ENCODE results near the gene PPP1R13B. TPM values are rescaled to one million over a fixed set of nuclear protein-coding genes. Genes with fewer than 3 reads are reported as not detected.
"Not testable (repeated sequence)": the region's sequence is repeated elsewhere in the genome, so short reads cannot be mapped to it uniquely, and the experiment has no call there.

PPP1R13B gene
- total RNA-seq, 1 experiment from 2014 or later = 5.6 TPM

DNA sequence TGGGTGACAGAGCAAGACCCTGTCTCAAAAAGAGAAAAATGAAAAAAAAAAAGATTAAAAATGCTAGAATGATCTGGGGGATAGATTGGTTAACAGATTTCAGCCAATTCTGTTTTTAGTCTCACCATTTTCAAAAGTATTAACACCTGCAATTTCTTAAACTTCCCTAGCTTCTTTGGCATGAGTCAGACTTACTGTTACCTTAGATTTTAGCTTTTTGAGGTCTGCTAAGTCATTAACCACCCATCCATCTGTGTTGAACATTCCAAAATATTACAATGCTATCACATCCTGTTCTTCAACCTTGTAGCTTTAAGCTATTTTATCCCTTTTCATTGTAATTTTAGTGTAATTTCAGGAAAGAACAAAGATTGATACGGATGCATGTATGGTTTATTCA is 59.3 kb downstream of the PPP1R13B start:
- Histone ChIP-seq H3K27me3 (no peaks in the 10 kb centered on the region), H3K9me3 (no peaks in the 10 kb centered on the region), H3K4me3 (no peak overlapping the region), H3K36me3 (no peaks in the 10 kb centered on the region)
- no peak for DNase-seq

DNA sequence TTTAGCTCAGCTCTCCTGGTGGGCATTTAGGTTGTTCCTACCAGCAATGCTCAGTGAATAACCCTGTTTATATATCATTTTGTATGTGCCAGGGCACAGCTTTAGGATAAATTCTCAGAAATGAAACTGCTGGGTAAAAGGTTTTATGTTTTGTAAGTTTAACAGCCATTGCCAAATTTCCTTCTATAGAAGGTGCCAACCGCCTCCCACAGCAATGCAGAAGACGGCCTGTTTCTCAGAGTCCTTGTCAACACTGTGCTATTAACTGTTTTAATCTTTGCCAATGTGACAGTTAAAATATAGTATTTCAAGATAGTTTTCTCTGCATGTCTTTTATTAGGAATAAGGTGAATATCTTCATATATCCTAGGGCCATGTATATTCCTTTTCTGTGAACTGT is 65.0 kb downstream of the PPP1R13B start:
- Histone ChIP-seq H3K27me3 (no peaks in the 10 kb centered on the region), H3K36me3 (no peaks in the 10 kb centered on the region), H3K4me3 (no peak overlapping the region), H3K9me3 (no peaks in the 10 kb centered on the region)
- DNase-seq = no peak

DNA sequence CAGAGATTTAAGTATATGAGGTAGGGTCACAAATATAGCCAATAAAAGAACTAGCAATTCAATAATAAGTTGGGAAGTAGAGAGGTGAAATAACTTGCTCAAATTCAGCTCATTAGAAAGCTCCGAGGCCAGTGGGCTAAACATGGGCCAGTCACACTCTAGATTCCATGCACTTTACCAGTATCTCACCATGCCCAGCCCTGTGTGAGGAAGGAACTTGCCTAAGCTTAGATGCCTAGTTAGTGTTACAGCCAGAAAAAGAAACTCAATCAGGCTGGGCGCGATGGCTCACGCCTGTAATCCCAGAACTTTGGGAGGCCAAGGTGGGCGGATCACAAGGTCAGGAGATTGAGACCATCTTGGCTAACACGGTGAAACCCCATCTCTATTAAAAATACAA is 71.1 kb downstream of the PPP1R13B start:
- not testable (repeated sequence) for H3K9me3 ChIP-seq, H3K27me3 ChIP-seq, DNase-seq, H3K4me3 ChIP-seq, H3K36me3 ChIP-seq

DNA sequence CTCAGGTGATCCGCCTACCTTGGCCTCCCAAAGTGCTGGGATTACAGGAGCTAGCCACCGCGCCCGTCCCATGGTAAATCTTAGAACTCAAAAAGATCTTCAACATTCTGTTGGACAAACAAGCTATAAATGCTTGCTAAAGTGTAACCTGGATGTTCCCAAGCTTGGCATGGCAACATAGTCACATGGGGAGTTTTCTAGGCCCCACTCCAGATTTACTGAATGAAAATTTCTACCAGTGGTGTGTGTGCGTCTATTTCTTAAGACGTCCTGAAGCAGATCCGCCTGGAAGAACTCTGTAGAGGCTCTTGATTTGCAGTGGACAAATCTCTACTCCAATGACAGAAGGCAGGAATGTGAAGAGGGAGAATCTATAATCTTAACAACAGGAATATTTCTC is 71.9 kb downstream of the PPP1R13B start:
- no peak for DNase-seq
- no peaks in the 10 kb centered on the region for H3K27me3 ChIP-seq

DNA sequence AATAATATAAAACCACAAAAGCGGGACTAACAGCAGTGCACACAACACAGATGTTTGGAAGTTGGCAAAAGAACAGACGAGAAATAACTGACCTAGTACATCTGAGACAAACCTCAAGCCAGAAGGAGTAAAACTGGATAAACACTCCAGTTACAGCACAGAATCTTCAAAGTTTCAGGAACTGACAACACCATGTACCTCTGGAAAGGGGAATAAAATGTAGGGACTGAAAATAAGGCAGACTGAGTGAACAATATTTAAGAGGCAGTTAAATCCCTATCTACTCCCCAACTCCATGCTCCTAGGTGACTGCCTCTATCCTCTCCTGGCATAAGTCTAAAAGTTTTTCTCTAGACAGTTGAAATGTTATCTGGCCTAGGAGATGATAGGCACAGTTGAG is 73.9 kb downstream of the PPP1R13B start:
- Histone ChIP-seq H3K27me3 (no peaks in the 10 kb centered on the region), H3K9me3 (no peaks in the 10 kb centered on the region), H3K4me3 (no peak overlapping the region), H3K36me3 (no peaks in the 10 kb centered on the region)
- no peak for DNase-seq

More for the DNA sequence above, 71.9 kb downstream of the PPP1R13B start:
- Histone ChIP-seq H3K36me3 (no peaks in the 10 kb centered on the region), H3K9me3 (no peaks in the 10 kb centered on the region), H3K4me3 (no peak overlapping the region)

DNA sequence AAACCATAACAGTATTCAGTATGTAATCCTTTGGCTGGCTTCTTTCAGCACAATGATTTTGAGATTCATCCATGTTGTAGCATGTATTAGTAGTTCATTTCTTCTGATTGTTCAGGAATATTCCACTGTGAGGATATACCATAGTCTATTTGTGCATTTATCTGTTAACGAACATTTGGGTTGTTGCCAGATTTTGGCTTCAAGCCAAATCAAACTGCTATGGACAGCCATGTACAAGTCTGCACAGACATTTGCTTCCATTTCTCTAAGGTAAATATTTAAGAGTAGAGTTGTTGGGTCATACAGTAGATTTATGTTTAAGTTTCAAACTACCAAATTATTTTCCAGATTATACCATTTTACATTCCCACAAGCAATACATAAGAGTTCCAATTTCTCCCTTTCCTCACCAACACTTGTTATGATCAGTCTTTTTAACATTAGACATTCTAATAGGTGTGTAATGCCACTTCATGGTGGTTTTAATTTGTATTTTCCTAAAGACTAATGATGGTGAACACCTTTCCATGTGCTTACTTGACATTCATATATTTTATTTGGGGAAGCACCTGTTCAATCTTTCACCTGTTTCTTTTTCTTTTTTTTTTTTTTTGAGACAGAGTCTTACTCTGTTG is 75.2 kb downstream of the PPP1R13B start:
- Histone ChIP-seq H3K27me3 (no peaks in the 10 kb centered on the region), H3K4me3 (no peak overlapping the region), H3K36me3 (no peaks in the 10 kb centered on the region), H3K9me3 (no peaks in the 10 kb centered on the region)
- no peak for DNase-seq

DNA sequence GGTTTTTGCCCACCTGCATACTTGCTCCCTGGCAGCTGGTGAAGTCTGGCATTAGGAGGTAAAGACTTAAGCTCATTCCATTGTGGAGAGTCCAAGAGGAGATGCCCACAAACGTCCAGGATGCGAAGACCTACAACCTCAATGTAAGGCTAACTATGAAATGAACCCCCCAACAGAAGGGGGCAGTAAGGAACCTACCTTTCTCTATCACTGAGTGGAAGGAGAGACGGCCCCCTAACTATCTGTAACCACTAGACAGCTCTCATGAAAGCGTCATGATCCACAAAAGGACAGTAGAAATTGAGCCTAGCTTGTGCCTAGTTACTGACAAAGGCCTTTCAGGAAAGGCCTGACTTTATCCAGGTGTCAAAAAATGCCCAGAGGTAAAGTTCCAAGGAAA is 76.5 kb downstream of the PPP1R13B start:
- DNase-seq = no peak
- Histone ChIP-seq H3K36me3 (no peaks in the 10 kb centered on the region), H3K27me3 (no peaks in the 10 kb centered on the region), H3K9me3 (no peaks in the 10 kb centered on the region), H3K4me3 (no peak overlapping the region)

DNA sequence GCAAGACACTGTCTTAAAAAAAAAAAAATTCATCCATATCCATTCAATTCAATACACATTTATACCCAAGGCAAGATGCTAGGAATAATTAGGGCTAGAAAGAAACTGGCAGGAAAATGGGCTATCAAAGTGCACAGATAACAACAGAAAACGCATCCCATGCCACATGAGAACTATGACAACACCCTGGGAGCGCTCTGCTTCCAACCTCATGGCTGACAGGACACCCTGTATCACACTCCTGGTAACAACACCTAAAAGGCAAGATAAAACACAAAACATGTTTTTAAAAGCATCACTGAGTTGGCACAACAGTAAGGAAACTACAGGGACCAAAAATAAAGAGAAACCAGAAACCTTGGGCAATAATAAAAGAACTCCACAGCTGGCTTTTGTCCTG is 76.9 kb downstream of the PPP1R13B start:
- no peak overlapping the region for H3K4me3 ChIP-seq
- DNase-seq = no peak
- no peaks in the 10 kb centered on the region for H3K9me3 ChIP-seq
- no peaks in the 10 kb centered on the region for H3K36me3 ChIP-seq
- H3K27me3 ChIP-seq = no peaks in the 10 kb centered on the region

DNA sequence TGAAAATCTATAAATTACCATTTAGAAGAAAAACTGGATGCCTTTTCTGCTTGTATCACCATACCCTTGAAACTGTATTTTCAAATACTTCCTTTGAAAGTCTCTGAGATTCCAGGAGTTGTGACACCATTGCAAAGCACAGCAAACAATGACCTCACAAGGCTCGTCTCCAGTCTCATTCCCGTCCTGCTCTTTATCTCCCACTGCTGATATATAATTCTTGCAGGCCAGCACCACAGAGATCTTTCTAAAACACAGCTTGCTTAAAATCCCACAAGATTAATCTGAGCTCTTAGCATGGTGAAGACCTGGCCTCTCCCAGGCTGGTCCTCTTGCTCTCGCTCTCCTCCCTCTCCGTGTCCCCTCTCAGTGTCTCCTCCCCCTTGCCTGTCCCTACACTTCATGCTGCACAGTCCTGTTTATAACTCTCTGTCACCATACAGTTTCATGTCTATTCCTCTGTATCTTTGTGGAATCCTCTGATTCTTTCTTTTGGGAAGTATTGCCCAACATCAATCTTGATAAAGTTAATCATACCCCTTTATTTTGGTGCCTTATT is 80.0 kb downstream of the PPP1R13B start:
- no peak for DNase-seq

DNA sequence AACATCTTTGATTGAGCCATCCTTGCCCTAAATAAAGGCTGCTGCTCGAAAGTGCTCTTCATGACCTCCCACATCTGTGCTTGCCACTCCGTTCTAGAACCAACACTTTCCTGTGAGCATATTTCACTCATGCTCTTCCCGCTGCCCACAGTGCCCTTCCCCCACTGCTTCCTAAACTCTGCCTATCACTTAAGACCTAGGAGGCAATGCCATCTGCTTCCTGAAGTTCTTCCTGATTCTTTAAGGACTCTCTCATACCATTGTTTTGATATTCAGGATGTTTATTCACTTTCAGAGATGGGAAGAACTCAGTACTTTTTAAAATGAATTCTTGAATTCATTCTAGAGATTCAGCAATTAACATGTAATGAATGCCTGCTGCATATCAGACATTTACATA is 81.8 kb downstream of the PPP1R13B start:
- Histone ChIP-seq H3K27me3 (no peaks in the 10 kb centered on the region), H3K9me3 (no peaks in the 10 kb centered on the region), H3K36me3 (no peaks in the 10 kb centered on the region), H3K4me3 (no peak overlapping the region)
- DNase-seq = no peak

More for the DNA sequence above, 80.0 kb downstream of the PPP1R13B start:
- Histone ChIP-seq H3K27me3 (no peaks in the 10 kb centered on the region), H3K4me3 (no peak overlapping the region), H3K36me3 (no peaks in the 10 kb centered on the region), H3K9me3 (no peaks in the 10 kb centered on the region)

DNA sequence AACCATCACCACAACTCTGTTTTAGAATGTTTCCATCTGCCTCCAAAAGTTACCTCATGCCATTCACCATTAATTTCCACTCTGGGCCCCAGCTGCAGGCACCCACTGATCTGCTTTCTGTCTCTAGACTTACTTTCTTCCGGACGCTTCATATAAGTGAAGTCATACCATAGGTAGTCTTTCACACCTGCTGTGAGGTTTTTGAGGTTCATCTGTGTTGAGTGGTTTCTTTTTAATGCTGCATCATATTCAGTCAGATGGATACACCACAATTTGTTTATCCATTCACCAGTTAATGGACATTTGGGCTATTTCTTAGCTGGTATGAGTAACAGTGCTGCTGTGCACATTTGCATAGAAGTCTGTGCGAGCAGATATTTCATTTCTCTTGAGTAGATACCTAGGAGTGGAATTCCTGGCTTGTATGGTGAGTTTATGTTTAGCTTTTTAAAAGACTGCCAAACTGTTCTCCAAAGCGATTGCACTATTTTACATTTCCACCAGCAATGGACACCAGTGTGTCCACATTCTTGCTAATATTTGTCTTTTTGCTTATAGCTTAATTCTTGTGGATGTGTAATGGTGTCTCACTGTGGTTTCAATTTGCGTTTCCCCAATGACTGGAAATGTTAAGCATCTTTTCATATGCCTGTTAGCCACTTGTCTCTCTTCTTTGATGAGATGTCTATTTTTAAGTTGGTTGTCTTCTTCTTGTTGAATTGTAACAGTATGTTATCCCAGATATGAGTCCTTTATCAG is 83.5 kb downstream of the PPP1R13B start:
- Histone ChIP-seq H3K36me3 (no peaks in the 10 kb centered on the region), H3K27me3 (no peaks in the 10 kb centered on the region), H3K4me3 (no peak overlapping the region), H3K9me3 (no peaks in the 10 kb centered on the region)
- DNase-seq = no peak

DNA sequence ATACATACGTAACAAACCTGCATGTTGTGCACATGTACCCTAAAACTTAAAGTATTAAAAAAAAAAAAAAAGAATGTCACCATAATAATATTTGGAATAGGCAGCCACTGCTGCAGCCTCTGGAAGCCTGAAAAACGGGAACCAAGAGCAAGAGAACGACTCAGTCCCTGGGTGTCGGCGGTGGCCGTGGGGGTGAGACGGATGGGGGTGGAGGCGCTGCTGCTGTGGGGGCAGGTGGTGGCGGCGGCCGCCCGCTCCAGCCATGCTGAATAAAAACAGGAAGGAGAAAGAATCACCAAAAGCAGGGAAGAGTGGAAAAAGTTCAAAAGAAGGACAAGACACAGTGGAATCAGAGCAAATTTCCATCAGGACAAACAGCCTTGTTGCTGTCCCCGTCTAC is 84.8 kb downstream of the PPP1R13B start:
- DNase-seq = no peak
- Histone ChIP-seq H3K4me3 (no peak overlapping the region), H3K27me3 (no peaks in the 10 kb centered on the region), H3K9me3 (no peaks in the 10 kb centered on the region), H3K36me3 (no peaks in the 10 kb centered on the region)

DNA sequence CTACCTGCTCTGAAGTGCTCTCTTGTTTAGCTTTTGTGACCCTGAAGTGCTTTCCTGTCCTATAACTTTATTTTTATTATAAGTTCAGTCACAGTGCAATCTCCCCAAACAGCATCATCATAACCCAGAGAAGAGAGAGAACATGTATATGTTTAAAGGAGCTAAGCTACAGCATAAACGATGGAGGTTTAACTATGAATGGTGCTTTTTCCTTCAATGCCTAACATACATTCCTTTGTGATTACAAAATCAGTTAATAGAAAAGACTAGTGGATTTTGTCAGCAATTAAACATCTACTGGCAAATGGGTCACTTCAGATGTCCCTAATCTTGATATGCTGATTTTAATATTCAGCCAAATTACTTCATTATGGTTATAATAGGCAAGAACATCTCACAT is 85.3 kb downstream of the PPP1R13B start:
- no peaks in the 10 kb centered on the region for H3K9me3 ChIP-seq
- no peak for DNase-seq
- no peaks in the 10 kb centered on the region for H3K36me3 ChIP-seq
- H3K27me3 ChIP-seq = no peaks in the 10 kb centered on the region
- H3K4me3 ChIP-seq = no peak overlapping the region

DNA sequence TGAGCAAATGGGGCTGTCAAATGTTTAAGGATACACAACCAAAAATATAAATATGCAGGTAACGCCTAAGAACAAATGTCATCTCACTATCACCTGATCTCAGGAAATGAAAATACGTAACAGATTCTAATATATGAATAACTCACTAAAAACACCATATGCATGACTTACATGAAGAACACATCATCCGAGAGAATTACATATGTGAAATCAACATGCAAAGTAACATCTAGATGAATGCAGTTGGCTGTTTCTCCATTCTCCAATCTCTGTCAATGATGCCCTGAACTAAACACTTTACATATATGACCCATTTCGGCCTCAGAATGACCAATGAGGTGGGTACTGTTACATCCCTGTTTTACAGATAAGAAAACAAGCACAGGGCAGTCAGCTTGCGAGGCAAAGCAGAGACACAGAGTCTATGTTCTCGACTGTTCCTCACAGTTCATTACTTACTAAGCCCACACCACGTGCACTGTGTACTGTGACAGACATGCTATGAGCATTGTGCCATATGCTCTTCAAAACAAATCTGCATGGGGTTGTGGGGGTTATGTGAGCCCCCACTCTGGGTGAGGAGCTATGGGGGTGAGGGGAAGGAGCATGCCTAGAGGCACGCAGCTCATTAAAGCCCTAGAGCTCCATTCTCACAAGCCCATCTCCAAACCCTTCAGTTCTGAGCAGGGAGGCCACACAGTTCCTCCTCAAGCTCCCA is 89.2 kb downstream of the PPP1R13B start:
- no peaks in the 10 kb centered on the region for H3K36me3 ChIP-seq
- H3K9me3 ChIP-seq = no peaks in the 10 kb centered on the region
- no peaks in the 10 kb centered on the region for H3K27me3 ChIP-seq
- H3K4me3 ChIP-seq = no peak overlapping the region
- no peak for DNase-seq

DNA sequence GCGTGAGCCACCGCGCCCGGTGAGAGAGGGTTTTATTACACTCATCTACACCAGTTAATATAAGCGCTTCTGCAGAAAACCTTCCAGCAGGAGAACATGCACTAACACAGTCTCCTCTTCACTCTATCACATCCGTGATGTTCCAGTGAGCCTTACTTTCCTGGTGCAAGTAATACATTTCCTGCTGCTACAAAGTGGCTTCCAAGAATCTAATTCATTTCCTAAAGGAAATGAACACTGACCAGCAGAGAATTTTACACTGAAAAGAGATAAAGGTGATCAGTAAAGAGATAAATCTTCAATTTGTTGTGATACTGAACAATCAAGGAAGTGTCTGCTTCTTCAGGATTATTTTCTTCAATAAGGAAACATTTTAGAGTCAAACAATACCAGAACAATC is 92.3 kb downstream of the PPP1R13B start:
- no peak overlapping the region for H3K4me3 ChIP-seq
- H3K9me3 ChIP-seq = no peaks in the 10 kb centered on the region
- DNase-seq = no peak
- H3K27me3 ChIP-seq = no peaks in the 10 kb centered on the region
- no peaks in the 10 kb centered on the region for H3K36me3 ChIP-seq

DNA sequence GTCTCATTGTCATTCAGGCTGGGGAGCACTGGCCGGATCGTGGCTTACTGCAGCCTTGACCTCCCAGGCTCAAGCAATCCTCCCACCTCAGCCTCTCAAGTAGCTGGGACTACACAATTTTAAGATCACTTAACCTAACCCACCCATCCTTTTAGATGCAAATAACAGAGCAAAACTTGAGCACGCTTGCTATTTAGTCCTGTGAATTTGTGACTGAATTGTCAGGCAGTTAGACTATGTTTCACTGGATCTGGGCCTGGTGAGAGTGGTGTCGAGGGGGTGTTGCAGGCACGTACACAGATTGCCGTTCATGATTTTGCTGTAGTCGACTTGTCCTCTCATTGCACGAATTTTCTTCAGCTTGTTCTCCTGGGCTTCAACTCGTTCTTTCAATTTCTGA is 93.6 kb downstream of the PPP1R13B start:
- no peak for DNase-seq

DNA sequence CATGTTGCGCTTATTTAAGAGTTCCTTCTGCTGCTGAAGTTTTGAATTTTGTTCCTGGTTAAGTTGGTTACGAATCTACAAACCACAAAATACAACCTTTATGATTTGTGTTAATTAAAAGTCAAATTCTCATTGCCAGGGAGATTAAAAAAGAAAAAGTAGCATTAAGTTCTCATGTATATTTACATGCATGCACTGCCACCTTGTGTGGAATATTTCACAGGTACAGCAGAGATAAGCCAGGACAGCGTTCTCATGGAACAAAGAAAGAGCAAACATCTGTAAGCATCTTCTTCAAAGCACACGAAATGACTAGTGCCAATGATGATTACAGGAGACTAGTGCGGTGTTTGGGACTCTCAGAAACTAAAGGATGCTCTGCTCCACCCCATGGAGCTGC is 97.5 kb downstream of the PPP1R13B start:
- no peak for DNase-seq
- H3K9me3 ChIP-seq = no peaks in the 10 kb centered on the region
- H3K4me3 ChIP-seq = no peak overlapping the region

More for the DNA sequence above, 93.6 kb downstream of the PPP1R13B start:
- no peaks in the 10 kb centered on the region for H3K36me3 ChIP-seq
- H3K9me3 ChIP-seq = no peaks in the 10 kb centered on the region
- no peaks in the 10 kb centered on the region for H3K27me3 ChIP-seq
- H3K4me3 ChIP-seq = no peak overlapping the region

More for the DNA sequence above, 97.5 kb downstream of the PPP1R13B start:
- Histone ChIP-seq H3K27me3 (no peaks in the 10 kb centered on the region), H3K36me3 (no peaks in the 10 kb centered on the region)
